CD14-positive monocyte (primary cell): ENCODE data around the gene DLGAP4. TPM values are rescaled to one million over a fixed set of nuclear protein-coding genes. Genes with fewer than 3 reads are reported as not detected.

Experiments
- DNase-seq, 3 donors: peaks; one replicate each; pipeline ENCODE4 v3.0.0-alpha.2; 2011 to 2022
- H2AFZ ChIP-seq: 2 replicates; pipeline ENCODE4 v1.6.0; 2012; ENCODE audit warnings: mild to moderate bottlenecking, low read depth, low read length, inconsistent platforms; ENCODE audit not compliant: insufficient read depth, poor library complexity, severe bottlenecking
- H3K27ac ChIP-seq, 2 donors: 1 replicate in 1 of 2; 2 replicates in 1 of 2; pipeline ENCODE4 v1.5.1; 2012 to 2013; ENCODE audit warnings: low read length in 2 of 2, control low read depth in 1 of 2, inconsistent platforms in 1 of 2, low read depth in 1 of 2, mild to moderate bottlenecking in 1 of 2
- H3K27me3 ChIP-seq, 2 donors: one replicate each; pipeline versions ENCODE4 v1.6.0 to v1.6.1; 2011 to 2013; ENCODE audit warnings: low read length in 2 of 2; ENCODE audit not compliant: control insufficient read depth in 2 of 2, insufficient read depth in 2 of 2
- H3K36me3 ChIP-seq, 2 donors: replicated peaks in 1 of 2; 1 replicate in 1 of 2; 2 replicates in 1 of 2; pipeline versions ENCODE4 v1.5.1 to v1.6.1; 2012 to 2013; ENCODE audit warnings: low read length in 2 of 2, control low read depth in 1 of 2, inconsistent platforms in 1 of 2, mild to moderate bottlenecking in 1 of 2; ENCODE audit not compliant: insufficient read depth in 2 of 2, control insufficient read depth in 1 of 2
- H3K4me1 ChIP-seq, 2 donors: 1 replicate in 1 of 2; 2 replicates in 1 of 2; pipeline versions ENCODE4 v1.5.1 to v1.6.1; 2012 to 2013; ENCODE audit warnings: low read length in 2 of 2, control low read depth in 1 of 2, inconsistent platforms in 1 of 2, mild to moderate bottlenecking in 1 of 2, moderate library complexity in 1 of 2; ENCODE audit not compliant: insufficient read depth in 2 of 2, control insufficient read depth in 1 of 2
- H3K4me2 ChIP-seq: replicated peaks from 2 replicates; pipeline ENCODE3; 2012; ENCODE audit warnings: low read length, moderate library complexity, mild to moderate bottlenecking; ENCODE audit not compliant: poor library complexity, severe bottlenecking; ENCODE audit errors: extremely low read depth
- H3K4me3 ChIP-seq, 3 experiments: fragments of 200-600 bp in 1 of 3; sonication (generic) in 1 of 3; replicated peaks in 1 of 3; 1 replicate in 2 of 3; 2 replicates in 1 of 3; pipeline ENCODE4 v1.5.1; 2011 to 2013; ENCODE audit warnings: low read length in 3 of 3, mild to moderate bottlenecking in 3 of 3, control low read depth in 2 of 3, low read depth in 2 of 3, inconsistent platforms in 1 of 3, moderate library complexity in 1 of 3
- H3K79me2 ChIP-seq: 2 replicates; pipeline ENCODE4 v1.6.0; 2012; ENCODE audit warnings: mild to moderate bottlenecking, control low read depth, inconsistent platforms, low read length, moderate library complexity; ENCODE audit not compliant: insufficient read depth
- H3K9ac ChIP-seq: 2 replicates; pipeline ENCODE4 v1.6.0; 2017; ENCODE audit warnings: low read length, mild to moderate bottlenecking; ENCODE audit not compliant: insufficient read depth, poor library complexity, severe bottlenecking
- H3K9me3 ChIP-seq, 2 donors: replicated peaks in 1 of 2; 1 replicate in 1 of 2; 2 replicates in 1 of 2; pipeline versions ENCODE4 v1.5.1 to v1.6.1; 2012 to 2013; ENCODE audit warnings: low read length in 2 of 2, control low read depth in 1 of 2; ENCODE audit not compliant: control insufficient read depth in 1 of 2, insufficient read depth in 1 of 2
- H4K20me1 ChIP-seq: 2 replicates; pipeline ENCODE4 v1.6.0; 2012; ENCODE audit warnings: mild to moderate bottlenecking, low read length, control low read depth, moderate library complexity; ENCODE audit not compliant: insufficient read depth
- H3K27ac Mint-ChIP-seq, 7 donors: one replicate each; pipeline ENCODE4 v1.8.0; 2020; ENCODE audit warnings: mild to moderate bottlenecking in 7 of 7, mixed read lengths in 7 of 7, moderate library complexity in 6 of 7, inconsistent platforms in 2 of 7
- H3K27me3 Mint-ChIP-seq, 3 donors: one replicate each; pipeline ENCODE4 v1.8.0; 2021 to 2022; ENCODE audit warnings: low read depth in 3 of 3, mild to moderate bottlenecking in 3 of 3, mixed read lengths in 3 of 3, moderate library complexity in 3 of 3, inconsistent platforms in 1 of 3
- H3K36me3 Mint-ChIP-seq, 2 donors: one replicate each; pipeline ENCODE4 v1.8.0; 2020; ENCODE audit warnings: mixed read lengths in 2 of 2, inconsistent platforms in 1 of 2, mild to moderate bottlenecking in 1 of 2
- H3K4me1 Mint-ChIP-seq: one replicate; pipeline ENCODE4 v1.8.0; 2020; ENCODE audit warnings: mild to moderate bottlenecking, mixed read lengths
- H3K4me3 Mint-ChIP-seq, 2 donors: one replicate each; pipeline ENCODE4 v1.8.0; 2020; ENCODE audit warnings: mild to moderate bottlenecking in 2 of 2, mixed read lengths in 2 of 2, moderate library complexity in 1 of 2
- H3K9me3 Mint-ChIP-seq, 7 donors: one replicate each; pipeline ENCODE4 v1.8.0; 2020 to 2022; ENCODE audit warnings: mixed read lengths in 7 of 7, mild to moderate bottlenecking in 6 of 7, moderate library complexity in 6 of 7, inconsistent platforms in 2 of 7
- CTCF ChIP-seq: fragments of 200-600 bp; IDR thresholded peaks from one replicate; pipeline ENCODE4 v1.8.0; 2022; ENCODE audit warnings: antibody characterized with exemption, mild to moderate bottlenecking
- WGBS: methylation state at CpG from one replicate; pipeline ENCODE4 v1.1.5; 2013; ENCODE audit warnings: missing lambda C conversion rate; ENCODE audit not compliant: insufficient coverage; 5-methylcytosine and 5-hydroxymethylcytosine counted together
- intact Hi-C, 2 donors: fragments of 100-400 bp; cut with micrococcal nuclease; formaldehyde crosslinking; loops; one replicate each; pipeline versions ENCODE4 v1.15.0 to v1.15.1; 2023
- polyA plus RNA-seq, 3 donors: library from polyadenylated mRNA; depleted of rRNA in 1 of 3; unstranded in 2 of 3; stranded (reverse) in 1 of 3; fragments of 300-500 nt in 2 of 3; fragments of >200 nt in 1 of 3; fragmentation: Illumina TruSeq in 2 of 3; gene quantifications; 1 replicate in 2 of 3; 2 replicates in 1 of 3; pipeline ENCODE4 v1.2.3, GENCODE V29; 2012 to 2021

DLGAP4 gene
- polyA plus RNA-seq, 3 donors = 9.9 to 52.7 (median 17.6) TPM

- Mint-ChIP-seq H3K4me1 (no peaks in the 10 kb centered on the region), H3K27ac (no peak overlapping the region), H3K4me3 (no peak overlapping the region), H3K9me3 (peaks cover 0 to 3% (median 0%) of the 10 kb centered on the region in 7 donors), H3K27me3 (peaks cover 4 to 11% (median 9%) of the 10 kb centered on the region in 3 donors), H3K36me3 (no peaks in the 10 kb centered on the region)
- no peaks in the 10 kb centered on the region for H3K9me3 ChIP-seq
- no peak overlapping the region for H3K9ac ChIP-seq
- no peaks in the 10 kb centered on the region for H3K27me3 ChIP-seq
- no peak for DNase-seq
- no peak overlapping the region for H3K27ac ChIP-seq
- no peak overlapping the region for H3K4me2 ChIP-seq
- no peaks in the 10 kb centered on the region for H4K20me1 ChIP-seq
- no peaks in the 10 kb centered on the region for H3K36me3 ChIP-seq
- WGBS = 89% methylated on average over 12 of the region's 20 CpGs
- TF ChIP-seq CTCF = no peak
- no peak overlapping the region for H3K4me3 ChIP-seq
- H3K79me2 ChIP-seq = no peaks in the 10 kb centered on the region
- no peak overlapping the region for H2AFZ ChIP-seq
- intact Hi-C loops = no loop called here
- H3K4me1 ChIP-seq = no peaks in the 10 kb centered on the region
Measured at GRCh38 chr20:36270744-36271638, 35.1 kb upstream of the DLGAP4 start.

GRCh38 chr20:36271639-36272546 lies 34.2 kb upstream of the DLGAP4 start:
- Histone ChIP-seq H3K79me2 (no peaks in the 10 kb centered on the region), H2AFZ (no peak overlapping the region), H3K4me3 (no peak overlapping the region), H3K9me3 (no peaks in the 10 kb centered on the region), H4K20me1 (no peaks in the 10 kb centered on the region), H3K27me3 (no peaks in the 10 kb centered on the region), H3K4me1 (no peaks in the 10 kb centered on the region), H3K36me3 (no peaks in the 10 kb centered on the region), H3K27ac (no peak overlapping the region), H3K4me2 (no peak overlapping the region), H3K9ac (no peak overlapping the region)
- Mint-ChIP-seq H3K36me3 (no peaks in the 10 kb centered on the region), H3K4me1 (no peaks in the 10 kb centered on the region), H3K27ac (peak overlapping the region in 1 of 7 donors; percentile 18), H3K27me3 (peaks cover 4 to 13% (median 12%) of the 10 kb centered on the region in 3 donors), H3K4me3 (no peak overlapping the region), H3K9me3 (peaks cover 0 to 3% (median 0%) of the 10 kb centered on the region in 7 donors)
- TF ChIP-seq CTCF = no peak
- DNase-seq = no peak
- intact Hi-C loops = no loop called here
- WGBS = 93% methylated on average over 10 of the region's 21 CpGs
